Vagina (tissue), 2 donors: ENCODE measurements around the gene FBXO38. TPM values are rescaled to one million over a fixed set of nuclear protein-coding genes. Genes with fewer than 3 reads are reported as not detected.

Experiments used
- DNase-seq, 2 donors: peaks; one replicate each; pipeline ENCODE4 v3.0.0-alpha.2; 2017; ENCODE audit errors: extremely low spot score in 2 of 2
- H3K27ac ChIP-seq: fragments of 200-600 bp; sonication (generic); one replicate; pipeline ENCODE4 v1.5.1; 2019
- H3K27me3 ChIP-seq: fragments of 200-600 bp; sonication (generic); one replicate; pipeline ENCODE4 v1.5.1; 2019
- H3K36me3 ChIP-seq, 2 donors: fragments of 200-600 bp; sonication (generic); one replicate each; pipeline ENCODE4 v1.5.1; 2017 to 2019
- H3K4me1 ChIP-seq: fragments of 200-600 bp; sonication (generic); one replicate; pipeline ENCODE4 v1.5.1; 2019
- H3K4me3 ChIP-seq, 2 donors: fragments of 200-600 bp; sonication (generic); 1 replicate in 1 of 2; 2 replicates in 1 of 2; pipeline ENCODE4 v1.5.1; 2016 to 2019
- H3K9me3 ChIP-seq: fragments of 200-600 bp; sonication (generic); one replicate; pipeline ENCODE4 v1.5.1; 2019
- POLR2A ChIP-seq, 2 donors: fragments of 450-650 bp; IDR thresholded peaks; one replicate each; pipeline ENCODE4 v1.6.1; 2017; ENCODE audit warnings: antibody characterized with exemption in 2 of 2, mild to moderate bottlenecking in 2 of 2, moderate library complexity in 2 of 2
- POLR2AphosphoS5 ChIP-seq, 2 donors: sonication (generic); formaldehyde crosslinking; IDR thresholded peaks; one replicate each; pipeline ENCODE4 v1.9.0; 2017; ENCODE audit warnings: antibody characterized with exemption in 2 of 2, mild to moderate bottlenecking in 2 of 2, low read depth in 1 of 2; ENCODE audit not compliant: insufficient read depth in 1 of 2
- intact Hi-C: fragments of 100-400 bp; cut with DNase I; formaldehyde crosslinking; loops from one replicate; pipeline ENCODE4 v1.15.1; 2023
- total RNA-seq: library from RNA; depleted of rRNA; stranded (reverse); fragments of >200 nt; gene quantifications from one replicate; pipeline ENCODE4 v1.2.3, GENCODE V29; 2016
- TF ChIP-seq, protein P1 (sequence below), 3 experiments: fragments of 450-650 bp in 2 of 3; fragments of 200-600 bp in 1 of 3; sonication (generic) in 1 of 3; IDR thresholded peaks; one replicate each; pipeline ENCODE4 v1.5.1; 2017 to 2019; ENCODE audit warnings: antibody characterized with exemption in 3 of 3, mild to moderate bottlenecking in 2 of 3, moderate library complexity in 2 of 3

FBXO38 gene
- total RNA-seq, 1 donor from 2014 or later = 40.3 TPM

DNA sequence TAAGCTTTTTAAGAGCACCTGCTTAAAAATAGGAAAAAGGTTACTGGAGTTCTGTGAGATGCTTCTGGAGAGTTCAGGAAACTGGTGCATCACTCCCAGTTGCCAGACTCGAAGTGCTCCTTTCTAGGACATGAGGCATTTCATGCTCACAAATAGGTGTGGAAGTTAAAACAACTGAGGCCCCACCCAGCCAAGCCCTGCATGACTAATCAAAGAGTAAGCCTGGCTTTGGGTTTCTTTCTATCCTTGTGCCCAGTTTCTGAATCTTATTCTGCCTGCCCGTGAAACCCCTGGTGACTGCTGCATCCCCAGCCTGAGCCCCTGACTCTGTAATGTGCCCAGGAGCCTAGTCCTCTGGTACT is 40.7 kb upstream of the FBXO38 start:
- DNase-seq = no peak

DNA sequence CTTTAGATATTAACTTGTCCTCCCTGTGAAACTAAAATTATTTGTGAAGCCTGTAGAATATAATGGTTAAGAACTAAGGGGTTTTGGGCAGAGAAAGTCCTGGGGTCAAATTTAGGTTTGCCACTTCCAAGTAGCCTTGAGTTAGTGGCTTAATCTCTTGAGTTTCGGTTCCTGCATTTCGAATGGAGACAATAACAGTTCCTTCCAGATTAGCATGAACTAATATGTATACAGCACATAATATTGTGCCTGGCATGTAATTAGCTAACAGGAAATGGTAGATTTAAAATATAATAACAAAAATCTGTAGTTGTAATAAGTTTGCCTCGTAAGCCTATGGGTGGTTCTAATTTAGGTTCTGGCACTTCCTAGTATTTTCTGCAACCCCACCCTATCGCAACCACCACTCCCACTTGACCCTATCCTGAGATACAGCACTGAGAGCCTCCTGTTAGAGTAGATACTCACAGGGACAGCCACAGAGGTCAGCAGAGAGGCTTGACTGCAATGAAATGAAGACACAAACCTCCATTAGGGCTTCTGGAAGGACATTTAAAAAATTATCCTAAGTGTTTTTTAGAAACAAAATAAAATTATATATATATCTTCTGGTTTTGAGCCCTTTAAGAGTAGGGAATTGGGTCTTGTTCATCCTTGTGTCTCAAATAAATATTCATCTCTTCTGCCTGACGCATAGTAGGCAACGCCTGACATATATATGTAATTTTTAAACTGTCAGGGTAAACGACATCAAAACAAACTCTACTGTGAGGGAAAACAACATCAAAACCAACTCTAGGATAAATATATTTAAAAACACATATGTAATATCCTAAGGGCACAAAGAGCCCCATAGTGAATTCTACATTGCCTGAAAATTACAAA is 39.9 kb upstream of the FBXO38 start:
- no peak overlapping the region for H3K4me3 ChIP-seq
- TF ChIP-seq, protein P1, sequence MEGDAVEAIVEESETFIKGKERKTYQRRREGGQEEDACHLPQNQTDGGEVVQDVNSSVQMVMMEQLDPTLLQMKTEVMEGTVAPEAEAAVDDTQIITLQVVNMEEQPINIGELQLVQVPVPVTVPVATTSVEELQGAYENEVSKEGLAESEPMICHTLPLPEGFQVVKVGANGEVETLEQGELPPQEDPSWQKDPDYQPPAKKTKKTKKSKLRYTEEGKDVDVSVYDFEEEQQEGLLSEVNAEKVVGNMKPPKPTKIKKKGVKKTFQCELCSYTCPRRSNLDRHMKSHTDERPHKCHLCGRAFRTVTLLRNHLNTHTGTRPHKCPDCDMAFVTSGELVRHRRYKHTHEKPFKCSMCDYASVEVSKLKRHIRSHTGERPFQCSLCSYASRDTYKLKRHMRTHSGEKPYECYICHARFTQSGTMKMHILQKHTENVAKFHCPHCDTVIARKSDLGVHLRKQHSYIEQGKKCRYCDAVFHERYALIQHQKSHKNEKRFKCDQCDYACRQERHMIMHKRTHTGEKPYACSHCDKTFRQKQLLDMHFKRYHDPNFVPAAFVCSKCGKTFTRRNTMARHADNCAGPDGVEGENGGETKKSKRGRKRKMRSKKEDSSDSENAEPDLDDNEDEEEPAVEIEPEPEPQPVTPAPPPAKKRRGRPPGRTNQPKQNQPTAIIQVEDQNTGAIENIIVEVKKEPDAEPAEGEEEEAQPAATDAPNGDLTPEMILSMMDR (IDR thresholded peaks at IDR 0.05) = no peak
- TF ChIP-seq POLR2AphosphoS5 (IDR thresholded peaks at IDR 0.05; ENCODE audit: insufficient read depth in 1 of 2, low read depth in 1 of 2) (no peak), POLR2A (IDR thresholded peaks at IDR 0.05) (no peak)
- no peaks in the 10 kb centered on the region for H3K36me3 ChIP-seq
- intact Hi-C loops = no loop called here
- H3K27ac ChIP-seq = peak overlapping the region; percentile 34
- H3K9me3 ChIP-seq = no peaks in the 10 kb centered on the region
- peaks cover 7% of the 10 kb centered on the region for H3K4me1 ChIP-seq
- no peaks in the 10 kb centered on the region for H3K27me3 ChIP-seq
- no peak for DNase-seq

More for the DNA sequence above, 40.7 kb upstream of the FBXO38 start:
- peak overlapping the region; percentile 34 for H3K27ac ChIP-seq
- H3K4me1 ChIP-seq = peaks cover 7% of the 10 kb centered on the region
- peak in 1 of 2 donors; percentile 43 for TF ChIP-seq POLR2AphosphoS5 (IDR thresholded peaks at IDR 0.05; ENCODE audit: insufficient read depth in 1 of 2, low read depth in 1 of 2)
- TF ChIP-seq POLR2A (IDR thresholded peaks at IDR 0.05) = no peak
- TF ChIP-seq, protein P1 (IDR thresholded peaks at IDR 0.05) = no peak
- H3K27me3 ChIP-seq = no peaks in the 10 kb centered on the region
- H3K36me3 ChIP-seq = no peaks in the 10 kb centered on the region
- no peak overlapping the region for H3K4me3 ChIP-seq
- intact Hi-C loops = no loop called here
- no peaks in the 10 kb centered on the region for H3K9me3 ChIP-seq

DNA sequence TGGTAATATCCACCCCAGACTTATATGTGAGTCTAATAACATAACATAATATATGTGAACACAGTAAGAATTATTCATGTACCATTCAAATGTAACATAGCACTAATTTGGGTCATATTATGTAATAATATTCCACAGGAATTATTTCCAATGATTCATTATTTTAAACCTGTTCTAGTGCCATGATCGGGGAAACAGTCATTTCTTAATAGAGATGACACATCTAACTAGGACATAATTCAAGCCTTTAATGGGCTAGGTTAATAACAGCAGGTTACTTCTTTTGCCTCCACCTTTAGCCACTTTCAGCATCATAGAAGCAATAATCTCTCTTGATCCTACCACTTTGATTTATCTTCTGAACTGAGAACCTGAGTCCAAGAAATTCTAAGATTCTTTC is 36.1 kb upstream of the FBXO38 start:
- intact Hi-C loops = no loop called here
- Histone ChIP-seq H3K27ac (no peak overlapping the region), H3K4me1 (no peaks in the 10 kb centered on the region), H3K36me3 (no peaks in the 10 kb centered on the region), H3K4me3 (no peak overlapping the region), H3K27me3 (no peaks in the 10 kb centered on the region), H3K9me3 (no peaks in the 10 kb centered on the region)
- TF ChIP-seq POLR2AphosphoS5 (IDR thresholded peaks at IDR 0.05; ENCODE audit: insufficient read depth in 1 of 2, low read depth in 1 of 2) = peak in 1 of 2 donors; percentile 48
- TF ChIP-seq POLR2A (IDR thresholded peaks at IDR 0.05) = no peak
- no peak for DNase-seq

DNA sequence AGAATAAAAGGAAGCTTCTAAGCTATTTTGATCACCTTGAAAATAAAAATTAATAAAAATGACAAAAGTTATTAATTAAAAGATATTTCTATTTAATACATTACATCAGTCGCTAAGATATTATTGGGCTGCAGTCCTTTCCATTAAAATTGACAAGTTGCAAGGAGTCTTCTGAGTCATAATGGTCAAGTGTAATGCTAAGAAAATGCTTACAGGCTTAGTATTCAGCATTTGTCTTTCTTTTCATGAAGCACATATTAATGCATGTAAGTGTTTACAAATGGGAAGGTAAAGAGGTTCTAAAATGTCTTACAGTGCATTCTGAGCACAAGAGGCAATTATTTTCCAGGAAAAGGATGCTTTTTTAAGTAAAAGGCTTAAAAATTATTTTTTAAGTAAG is 31.1 kb upstream of the FBXO38 start:
- Histone ChIP-seq H3K4me3 (no peak overlapping the region), H3K27me3 (no peaks in the 10 kb centered on the region), H3K36me3 (no peaks in the 10 kb centered on the region), H3K27ac (no peak overlapping the region), H3K9me3 (no peaks in the 10 kb centered on the region), H3K4me1 (no peaks in the 10 kb centered on the region)
- DNase-seq = no peak
- intact Hi-C loops = no loop called here
- TF ChIP-seq POLR2A (IDR thresholded peaks at IDR 0.05) (no peak), POLR2AphosphoS5 (IDR thresholded peaks at IDR 0.05; ENCODE audit: insufficient read depth in 1 of 2, low read depth in 1 of 2) (no peak)
- TF ChIP-seq, protein P1 (IDR thresholded peaks at IDR 0.05) = no peak

DNA sequence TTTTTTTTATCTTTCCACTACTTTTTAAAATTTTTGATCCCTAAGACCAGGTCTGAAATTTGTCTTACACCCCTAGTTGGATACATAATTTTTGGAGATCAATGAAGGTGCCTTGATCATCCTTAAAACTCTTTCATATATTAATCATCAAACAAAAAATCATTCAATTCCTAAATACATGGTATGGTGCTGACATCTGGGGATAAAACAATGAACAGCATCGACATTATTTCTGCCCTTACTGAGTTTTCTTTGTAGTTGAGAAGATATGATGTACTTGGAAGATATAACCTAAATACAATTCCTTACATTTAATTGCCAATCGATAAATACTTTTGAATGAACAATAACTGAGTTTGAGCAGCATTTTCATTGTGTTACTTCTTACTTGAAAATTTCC is 30.1 kb upstream of the FBXO38 start:
- Histone ChIP-seq H3K36me3 (no peaks in the 10 kb centered on the region), H3K4me1 (no peaks in the 10 kb centered on the region), H3K27me3 (no peaks in the 10 kb centered on the region), H3K9me3 (no peaks in the 10 kb centered on the region), H3K4me3 (no peak overlapping the region), H3K27ac (no peak overlapping the region)
- DNase-seq = no peak
- intact Hi-C loops = no loop called here
- no peak for TF ChIP-seq POLR2A (IDR thresholded peaks at IDR 0.05)
- TF ChIP-seq, protein P1 (IDR thresholded peaks at IDR 0.05) = no peak
- no peak for TF ChIP-seq POLR2AphosphoS5 (IDR thresholded peaks at IDR 0.05; ENCODE audit: insufficient read depth in 1 of 2, low read depth in 1 of 2)
